Omental fat pad (tissue), 4 donors: ENCODE measurements around the gene ASZ1. TPM values are rescaled to one million over a fixed set of nuclear protein-coding genes. Genes with fewer than 3 reads are reported as not detected.

Source experiments
- ATAC-seq: fragments of 150-250 bp; one replicate; pipeline ENCODE4 v1.9.1; 2016; ENCODE audit warnings: mild to moderate bottlenecking, moderate library complexity; ENCODE audit not compliant: low FRiP score
- DNase-seq: peaks from one replicate; pipeline ENCODE4 v3.0.0-alpha.2; 2019; ENCODE audit warnings: low spot score
- total RNA-seq, 4 donors: library from RNA; depleted of rRNA; stranded (reverse); fragments of >200 nt; gene quantifications; one replicate each; pipeline ENCODE4 v1.1.0, GENCODE V29; 2016
- TF ChIP-seq, protein P1 (sequence below), 3 donors: fragments of 450-650 bp; IDR thresholded peaks; one replicate each; pipeline ENCODE4 v1.5.1; 2016 to 2017; ENCODE audit warnings: antibody characterized with exemption in 3 of 3, mild to moderate bottlenecking in 3 of 3, moderate library complexity in 2 of 3

The ASZ1 gene
- total RNA-seq, 4 donors from 2014 or later, result not detected

DNA sequence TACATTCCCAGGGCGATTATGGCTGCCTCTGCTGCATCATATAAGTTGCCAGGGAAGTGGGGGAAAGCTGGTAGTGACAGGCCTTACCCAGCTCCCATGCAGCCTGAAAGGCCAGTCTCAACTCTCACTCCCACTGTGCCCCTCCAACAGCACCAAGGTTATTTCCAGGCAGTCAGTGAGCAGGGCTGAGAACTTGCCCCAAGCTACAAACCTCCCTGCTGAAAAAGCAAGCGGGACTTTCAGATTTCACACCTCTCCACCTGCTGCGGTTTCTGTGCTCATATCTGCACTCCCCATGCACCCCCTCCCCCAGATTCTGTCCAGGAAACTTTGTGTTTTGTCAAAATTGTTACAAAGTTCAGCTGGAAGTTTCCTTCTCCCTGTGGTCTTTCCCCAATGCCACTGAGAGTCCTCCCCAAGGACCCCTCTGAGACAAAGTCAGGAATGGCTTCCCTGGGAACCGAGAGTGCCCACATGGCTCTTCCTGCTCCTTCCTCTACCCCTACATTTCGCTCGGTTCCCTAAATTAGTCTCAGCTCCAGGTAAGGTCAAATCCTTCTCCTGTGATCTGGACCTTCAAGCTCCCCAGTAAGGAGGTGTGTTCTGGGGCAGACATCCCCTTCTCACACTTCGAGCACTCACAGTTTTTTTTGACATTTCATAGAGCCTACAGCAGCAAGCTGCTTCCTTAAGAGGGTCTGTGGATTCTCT is 79.2 kb downstream of the ASZ1 start:
- TF ChIP-seq, protein P1, sequence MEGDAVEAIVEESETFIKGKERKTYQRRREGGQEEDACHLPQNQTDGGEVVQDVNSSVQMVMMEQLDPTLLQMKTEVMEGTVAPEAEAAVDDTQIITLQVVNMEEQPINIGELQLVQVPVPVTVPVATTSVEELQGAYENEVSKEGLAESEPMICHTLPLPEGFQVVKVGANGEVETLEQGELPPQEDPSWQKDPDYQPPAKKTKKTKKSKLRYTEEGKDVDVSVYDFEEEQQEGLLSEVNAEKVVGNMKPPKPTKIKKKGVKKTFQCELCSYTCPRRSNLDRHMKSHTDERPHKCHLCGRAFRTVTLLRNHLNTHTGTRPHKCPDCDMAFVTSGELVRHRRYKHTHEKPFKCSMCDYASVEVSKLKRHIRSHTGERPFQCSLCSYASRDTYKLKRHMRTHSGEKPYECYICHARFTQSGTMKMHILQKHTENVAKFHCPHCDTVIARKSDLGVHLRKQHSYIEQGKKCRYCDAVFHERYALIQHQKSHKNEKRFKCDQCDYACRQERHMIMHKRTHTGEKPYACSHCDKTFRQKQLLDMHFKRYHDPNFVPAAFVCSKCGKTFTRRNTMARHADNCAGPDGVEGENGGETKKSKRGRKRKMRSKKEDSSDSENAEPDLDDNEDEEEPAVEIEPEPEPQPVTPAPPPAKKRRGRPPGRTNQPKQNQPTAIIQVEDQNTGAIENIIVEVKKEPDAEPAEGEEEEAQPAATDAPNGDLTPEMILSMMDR (IDR thresholded peaks at IDR 0.05), result no peak
- DNase-seq (no peak), ATAC-seq (no peak)

DNA sequence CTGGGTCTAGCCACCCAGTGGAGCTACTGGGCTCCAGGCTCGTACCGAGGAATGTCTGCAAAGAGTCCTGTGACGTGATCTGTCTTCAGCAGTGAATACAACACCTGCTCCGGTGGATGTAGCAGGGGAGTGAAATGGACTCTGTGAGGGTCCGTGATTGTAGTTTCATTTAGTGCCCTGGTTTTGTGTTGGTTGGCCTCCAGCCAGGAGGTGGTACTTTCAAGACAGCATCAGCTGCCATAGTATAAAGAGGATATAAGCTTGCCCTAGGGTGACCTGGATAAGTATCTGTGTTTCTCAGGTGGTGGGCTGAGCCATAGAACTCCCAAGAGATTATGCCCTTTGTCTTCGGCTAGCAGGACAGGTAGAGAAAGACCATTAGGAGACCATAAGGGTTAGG is 79.8 kb downstream of the ASZ1 start:
- no peak for ATAC-seq
- TF ChIP-seq, protein P1 (IDR thresholded peaks at IDR 0.05), result no peak
- DNase-seq, result no peak

DNA sequence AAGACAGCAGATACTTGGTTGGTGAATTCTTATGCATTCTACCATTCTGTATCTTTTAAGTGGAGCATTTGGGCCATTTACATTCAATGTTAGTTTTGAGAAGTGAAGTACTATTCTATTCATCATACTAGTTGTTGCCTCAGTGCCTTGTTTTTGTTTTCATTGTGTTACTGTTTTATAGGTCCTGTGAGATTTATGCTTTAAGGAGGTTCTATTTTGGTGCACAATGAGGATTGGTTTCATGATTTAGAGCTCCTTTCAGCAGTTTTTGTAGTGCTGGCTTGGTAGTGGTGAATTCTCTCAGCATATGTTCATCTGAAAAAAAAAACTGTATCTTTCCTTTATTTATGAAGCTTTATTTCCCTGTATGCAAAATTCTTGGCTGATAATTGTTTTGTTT is 81.1 kb downstream of the ASZ1 start:
- TF ChIP-seq, protein P1 (IDR thresholded peaks at IDR 0.05), result no peak
- DNase-seq, result no peak
- ATAC-seq, result no peak

DNA sequence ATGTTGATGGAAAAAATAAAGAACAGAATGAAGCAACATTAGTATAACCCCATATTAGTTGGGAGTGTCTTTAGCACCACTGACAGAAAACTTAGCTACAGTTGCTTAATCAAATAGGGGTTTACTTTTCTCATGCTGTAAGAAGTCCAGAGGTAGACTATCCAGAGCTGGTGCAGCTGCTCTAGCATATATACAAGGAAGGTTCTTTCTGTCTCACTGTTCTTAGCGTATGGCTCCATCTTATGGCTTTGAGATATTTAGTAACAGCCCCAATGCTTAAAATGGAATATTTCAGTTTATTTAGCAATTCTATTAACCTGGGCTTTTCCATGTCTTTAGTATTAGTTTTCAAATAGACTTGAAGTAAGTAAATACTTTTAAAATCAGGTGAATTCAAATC is 89.3 kb downstream of the ASZ1 start:
- ATAC-seq (no peak), DNase-seq (no peak)
- TF ChIP-seq, protein P1 (IDR thresholded peaks at IDR 0.05), result no peak

DNA sequence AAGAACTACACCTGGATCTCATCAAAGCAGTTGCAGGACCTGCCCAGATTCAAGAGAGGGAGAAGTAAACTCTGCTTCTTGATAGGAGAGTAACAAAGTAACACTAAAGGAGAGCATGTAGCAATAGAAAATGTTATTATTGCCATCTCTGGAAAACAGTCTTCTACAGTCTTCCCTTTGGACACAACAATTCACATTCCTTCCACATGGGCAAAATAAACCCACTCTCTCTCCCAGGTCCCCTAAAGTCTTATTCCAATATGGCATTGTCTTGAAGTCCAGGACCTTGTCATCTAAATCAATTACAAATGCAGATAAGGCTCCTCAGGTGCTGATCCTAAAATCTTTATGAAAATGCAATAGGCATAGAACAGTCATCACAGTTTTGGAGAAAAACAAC is 94.1 kb downstream of the ASZ1 start:
- DNase-seq, result no peak
- ATAC-seq, result no peak
- TF ChIP-seq, protein P1 (IDR thresholded peaks at IDR 0.05), result no peak

DNA sequence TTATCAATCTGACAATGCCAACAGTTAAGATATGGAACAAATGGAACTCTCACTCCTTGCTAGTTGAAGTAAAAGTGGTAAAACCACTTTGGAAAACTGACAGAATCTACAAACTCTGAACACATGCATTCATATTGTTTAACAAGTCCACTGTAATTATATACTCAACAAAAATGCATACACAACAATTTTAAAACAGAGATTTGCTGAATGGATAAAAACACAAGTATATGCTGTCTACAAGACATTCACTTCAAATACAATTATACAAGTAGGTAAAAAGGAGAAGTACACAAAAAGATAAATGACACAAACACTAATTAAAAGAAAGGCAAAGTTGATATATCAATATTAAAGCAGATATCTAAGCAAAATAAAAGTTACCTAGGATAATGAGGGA is 95.3 kb downstream of the ASZ1 start:
- DNase-seq (no peak), ATAC-seq (no peak)
- TF ChIP-seq, protein P1 (IDR thresholded peaks at IDR 0.05), result no peak

DNA sequence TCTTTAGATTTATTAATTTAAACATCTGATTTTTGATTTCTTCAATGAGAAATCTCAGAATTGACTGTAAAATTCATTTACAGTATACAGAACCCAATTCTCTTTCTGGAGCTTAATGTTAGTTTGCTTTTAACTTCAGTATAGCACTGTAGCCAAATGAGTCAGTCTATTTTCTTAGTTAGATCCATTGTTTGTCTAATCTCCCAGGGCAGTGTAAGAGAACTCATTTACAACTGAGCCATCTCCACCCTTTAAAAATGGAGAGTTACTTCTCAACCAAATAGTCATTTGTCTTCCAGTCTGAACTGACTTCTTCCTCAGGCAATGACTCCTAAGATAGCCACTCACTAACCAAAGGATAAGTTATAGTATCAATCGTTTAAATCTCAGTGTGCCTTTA is 101.5 kb downstream of the ASZ1 start:
- DNase-seq (no peak), ATAC-seq (no peak)
- TF ChIP-seq, protein P1 (IDR thresholded peaks at IDR 0.05), result no peak
